ENCODE results near the gene LDHD.

DNA sequence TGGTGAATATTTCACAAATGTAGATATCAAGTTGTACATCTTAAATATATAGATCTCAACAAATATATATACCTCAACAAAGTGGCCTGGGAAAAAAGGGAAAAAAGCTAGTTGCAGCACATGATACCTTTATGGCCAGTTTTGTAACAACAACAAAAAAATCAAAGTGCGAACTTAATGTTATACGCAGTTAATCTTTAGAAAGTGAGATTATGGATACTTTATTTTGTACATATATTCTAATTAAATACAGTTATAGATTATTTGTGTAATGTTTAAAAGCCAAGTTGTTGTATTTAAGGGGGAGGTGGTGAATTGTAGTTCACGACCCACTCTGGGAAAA lies 31.4 kb upstream of the LDHD start:
- TF ChIP-seq EP300 (IDR thresholded peaks at IDR 0.05) = no peak
- TF ChIP-seq, protein P1, sequence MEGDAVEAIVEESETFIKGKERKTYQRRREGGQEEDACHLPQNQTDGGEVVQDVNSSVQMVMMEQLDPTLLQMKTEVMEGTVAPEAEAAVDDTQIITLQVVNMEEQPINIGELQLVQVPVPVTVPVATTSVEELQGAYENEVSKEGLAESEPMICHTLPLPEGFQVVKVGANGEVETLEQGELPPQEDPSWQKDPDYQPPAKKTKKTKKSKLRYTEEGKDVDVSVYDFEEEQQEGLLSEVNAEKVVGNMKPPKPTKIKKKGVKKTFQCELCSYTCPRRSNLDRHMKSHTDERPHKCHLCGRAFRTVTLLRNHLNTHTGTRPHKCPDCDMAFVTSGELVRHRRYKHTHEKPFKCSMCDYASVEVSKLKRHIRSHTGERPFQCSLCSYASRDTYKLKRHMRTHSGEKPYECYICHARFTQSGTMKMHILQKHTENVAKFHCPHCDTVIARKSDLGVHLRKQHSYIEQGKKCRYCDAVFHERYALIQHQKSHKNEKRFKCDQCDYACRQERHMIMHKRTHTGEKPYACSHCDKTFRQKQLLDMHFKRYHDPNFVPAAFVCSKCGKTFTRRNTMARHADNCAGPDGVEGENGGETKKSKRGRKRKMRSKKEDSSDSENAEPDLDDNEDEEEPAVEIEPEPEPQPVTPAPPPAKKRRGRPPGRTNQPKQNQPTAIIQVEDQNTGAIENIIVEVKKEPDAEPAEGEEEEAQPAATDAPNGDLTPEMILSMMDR (IDR thresholded peaks at IDR 0.05) = no peak
- no peak for TF ChIP-seq POLR2A (IDR thresholded peaks at IDR 0.05)
